Ovary (tissue), 9 donors: ENCODE measurements around the gene EDNRA. TPM values are rescaled to one million over a fixed set of nuclear protein-coding genes. Genes with fewer than 3 reads are reported as not detected.

Experiments
- DNase-seq, 5 donors: peaks; one replicate each; pipeline ENCODE4 v3.0.0-alpha.2; 2019 to 2020
- H3K27ac ChIP-seq, 2 donors: fragments of 200-600 bp; one replicate each; pipeline versions ENCODE4 v1.5.1 to v1.8.0; 2019 to 2022
- H3K27me3 ChIP-seq: fragments of 200-600 bp; one replicate; pipeline ENCODE4 v1.8.0; 2022
- H3K36me3 ChIP-seq: fragments of 200-600 bp; sonication (generic); one replicate; pipeline ENCODE4 v1.5.1; 2019
- H3K4me1 ChIP-seq: one replicate; pipeline ENCODE4 v1.8.1; 2013; ENCODE audit warnings: mild to moderate bottlenecking, moderate library complexity; ENCODE audit not compliant: insufficient read depth
- H3K4me3 ChIP-seq: fragments of 200-600 bp; sonication (generic); one replicate; pipeline ENCODE4 v1.5.1; 2017
- H3K9me3 ChIP-seq, 2 donors: fragments of 200-600 bp in 1 of 2; sonication (generic) in 1 of 2; one replicate each; pipeline versions ENCODE4 v1.5.1 to v1.8.1; 2013 to 2019; ENCODE audit warnings: mild to moderate bottlenecking in 1 of 2, moderate library complexity in 1 of 2
- EP300 ChIP-seq: sonication (generic); formaldehyde crosslinking; IDR thresholded peaks from one replicate; pipeline ENCODE4 v1.6.1; 2017; ENCODE audit warnings: antibody characterized with exemption
- POLR2A ChIP-seq: fragments of 450-650 bp; IDR thresholded peaks from one replicate; pipeline ENCODE4 v1.6.1; 2017; ENCODE audit warnings: antibody characterized with exemption, mild to moderate bottlenecking, moderate library complexity
- WGBS, 3 donors: extraction: QIAGEN DNeasy Blood & Tissue Kit in 1 of 3; methylation state at CpG; one replicate each; pipeline versions ENCODE4 v1.1.5 to v1.1.7; 2013 to 2017; 5-methylcytosine and 5-hydroxymethylcytosine counted together
- intact Hi-C, 4 donors: fragments of 100-400 bp; cut with DNase I; formaldehyde crosslinking; loops; one replicate each; pipeline versions ENCODE4 v1.11.0 to v1.15.1; 2022 to 2023
- polyA plus RNA-seq, 2 donors: library from polyadenylated mRNA; stranded (reverse); fragments of 200-250 nt in 1 of 2; fragments of 350-450 nt in 1 of 2; fragmentation: Illumina TruSeq in 1 of 2; extraction: RNeasy Lipid Tissue Mini Kit (QIAGEN cat#74804) in 1 of 2; gene quantifications; one replicate each; pipeline ENCODE4 v1.2.3, GENCODE V29; 2013 to 2014
- total RNA-seq, 7 donors: library from RNA; depleted of rRNA in 2 of 7; stranded (reverse); fragments of >200 nt in 2 of 7; fragmentation: NEBNext Ultra II Directional in 3 of 7; extraction: Animal tissue kit (Norgen Biotek cat#: 25700) in 3 of 7; gene quantifications; one replicate each; pipeline versions ENCODE4 v1.1.0 to v1.2.4, GENCODE V29; 2016 to 2023
- TF ChIP-seq, protein P1 (sequence below), 3 donors: fragments of 450-650 bp in 2 of 3; fragments of 200-600 bp in 1 of 3; IDR thresholded peaks; one replicate each; pipeline versions ENCODE4 v1.5.1 to v1.8.0; 2016 to 2022; ENCODE audit warnings: antibody characterized with exemption in 3 of 3, mild to moderate bottlenecking in 1 of 3
- donor health status: DM: no; HTN: no; CAD: no; lungs with moderate emphysema.
- donor health status: DM: no; HTN: no; CAD: no.
- donor health status: Bipolar disorder and iron deficiency.
- donor health status: DM: yes; HTN: yes; CAD: no.
- donor health status: DM: no; HTN: no; CAD: no.
- donor health status: DM: yes; HTN: yes; CAD: no.

The EDNRA gene
- total and polyA plus RNA-seq, 9 donors, result 28.4 to 110 (median 61.7) TPM

DNA sequence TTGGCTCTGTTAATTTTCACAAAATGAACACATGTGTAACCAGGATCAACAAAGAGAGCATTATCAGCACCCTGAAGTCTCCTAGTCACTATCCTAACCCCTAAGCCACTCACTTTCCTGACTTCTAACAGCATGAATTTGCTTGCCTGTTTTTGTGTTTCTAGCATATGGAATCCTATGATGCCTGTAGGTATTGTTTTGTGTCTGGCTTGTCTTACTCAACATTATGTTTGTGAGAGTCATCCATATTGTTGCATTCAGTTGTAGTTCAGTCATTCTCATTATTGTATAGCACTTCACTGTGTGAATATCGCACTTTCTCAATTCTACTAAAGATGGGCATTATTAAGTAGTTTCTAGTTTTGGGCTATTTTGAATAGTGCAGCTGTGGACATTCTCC lies 15.6 kb downstream of the EDNRA start:
- intact Hi-C loops, result no loop called here
- H3K4me3 ChIP-seq, result no peak overlapping the region
- no peaks in the 10 kb centered on the region for H3K36me3 ChIP-seq
- 96% methylated on average over 1 of the region's 1 CpG for WGBS, 3 donors
- peaks cover 10% of the 10 kb centered on the region for H3K4me1 ChIP-seq
- TF ChIP-seq, protein P1, sequence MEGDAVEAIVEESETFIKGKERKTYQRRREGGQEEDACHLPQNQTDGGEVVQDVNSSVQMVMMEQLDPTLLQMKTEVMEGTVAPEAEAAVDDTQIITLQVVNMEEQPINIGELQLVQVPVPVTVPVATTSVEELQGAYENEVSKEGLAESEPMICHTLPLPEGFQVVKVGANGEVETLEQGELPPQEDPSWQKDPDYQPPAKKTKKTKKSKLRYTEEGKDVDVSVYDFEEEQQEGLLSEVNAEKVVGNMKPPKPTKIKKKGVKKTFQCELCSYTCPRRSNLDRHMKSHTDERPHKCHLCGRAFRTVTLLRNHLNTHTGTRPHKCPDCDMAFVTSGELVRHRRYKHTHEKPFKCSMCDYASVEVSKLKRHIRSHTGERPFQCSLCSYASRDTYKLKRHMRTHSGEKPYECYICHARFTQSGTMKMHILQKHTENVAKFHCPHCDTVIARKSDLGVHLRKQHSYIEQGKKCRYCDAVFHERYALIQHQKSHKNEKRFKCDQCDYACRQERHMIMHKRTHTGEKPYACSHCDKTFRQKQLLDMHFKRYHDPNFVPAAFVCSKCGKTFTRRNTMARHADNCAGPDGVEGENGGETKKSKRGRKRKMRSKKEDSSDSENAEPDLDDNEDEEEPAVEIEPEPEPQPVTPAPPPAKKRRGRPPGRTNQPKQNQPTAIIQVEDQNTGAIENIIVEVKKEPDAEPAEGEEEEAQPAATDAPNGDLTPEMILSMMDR (IDR thresholded peaks at IDR 0.05), result no peak
- no peak for TF ChIP-seq POLR2A
- no peak for TF ChIP-seq EP300
- no peaks in the 10 kb centered on the region for H3K27me3 ChIP-seq
- DNase-seq, result no peak
- H3K27ac ChIP-seq, result no peak overlapping the region
- H3K9me3 ChIP-seq, result no peaks in the 10 kb centered on the region

DNA sequence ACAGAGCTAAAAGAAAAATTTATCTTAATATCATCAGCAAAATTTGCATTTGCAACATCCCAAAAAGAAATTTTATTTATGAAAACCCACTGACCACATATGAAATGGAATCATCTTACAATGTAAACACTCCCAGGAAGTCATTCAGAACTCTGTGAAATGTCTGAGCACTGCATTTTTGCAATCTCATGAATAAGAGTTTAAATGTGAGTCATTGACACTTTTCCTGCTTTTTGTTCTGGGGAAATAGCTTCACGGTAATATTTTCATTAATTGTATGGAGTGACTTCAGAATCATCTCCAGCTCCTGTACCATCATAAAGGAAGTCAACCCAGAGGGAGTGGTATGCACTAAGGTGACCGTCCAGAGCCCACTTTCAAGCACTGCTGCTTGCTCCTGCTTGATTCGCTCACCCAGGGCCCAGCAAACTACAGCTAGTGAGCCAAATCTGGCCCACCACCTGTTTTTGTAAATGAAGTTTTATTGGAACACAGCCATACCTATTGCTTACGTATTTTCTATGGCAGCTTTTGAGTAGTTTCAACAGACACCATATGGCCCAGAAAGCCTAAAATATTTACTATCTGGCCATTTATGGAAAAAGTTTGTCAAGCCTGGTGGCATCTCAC lies 17.2 kb downstream of the EDNRA start:
- no peaks in the 10 kb centered on the region for H3K27me3 ChIP-seq
- DNase-seq, result no peak
- no peak overlapping the region for H3K27ac ChIP-seq
- H3K9me3 ChIP-seq, result no peaks in the 10 kb centered on the region
- no peaks in the 10 kb centered on the region for H3K36me3 ChIP-seq
- H3K4me1 ChIP-seq, result peaks cover 5% of the 10 kb centered on the region
- WGBS, 3 donors, result 59 to 75% (median 68%) methylated on average over 4 of the region's 4 CpGs
- intact Hi-C loops, result no loop called here
- H3K4me3 ChIP-seq, result no peak overlapping the region
- TF ChIP-seq, protein P1 (IDR thresholded peaks at IDR 0.05), result no peak
- no peak for TF ChIP-seq EP300

DNA sequence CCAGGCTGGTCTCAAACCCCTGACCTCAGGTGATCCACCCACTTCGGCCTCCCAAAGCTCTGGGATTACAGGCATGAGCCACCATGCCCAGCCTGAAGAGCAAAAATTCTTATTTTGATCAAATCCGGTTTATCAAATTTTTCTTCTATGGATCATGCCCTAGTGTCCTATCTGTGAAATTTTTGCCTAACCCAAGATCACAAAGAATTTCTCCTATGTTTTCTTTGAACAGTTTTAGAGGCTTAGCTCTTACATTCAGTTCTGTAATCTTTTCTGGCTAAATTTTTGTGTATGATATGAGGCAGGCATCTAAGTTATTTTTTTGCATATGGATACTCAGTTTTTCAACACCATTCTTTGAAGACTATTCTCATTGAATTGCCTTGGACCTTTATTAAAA lies 27.4 kb downstream of the EDNRA start:
- Histone ChIP-seq H3K9me3 (no peaks in the 10 kb centered on the region), H3K4me1 (no peaks in the 10 kb centered on the region), H3K36me3 (no peaks in the 10 kb centered on the region), H3K4me3 (no peak overlapping the region), H3K27ac (no peak overlapping the region), H3K27me3 (no peaks in the 10 kb centered on the region)
- intact Hi-C loops, result no loop called here
- 94 to 98% (median 95%) methylated on average over 2 of the region's 2 CpGs for WGBS, 3 donors
- DNase-seq, result no peak
- TF ChIP-seq, protein P1 (IDR thresholded peaks at IDR 0.05), result no peak
- TF ChIP-seq EP300 (no peak), POLR2A (no peak)

DNA sequence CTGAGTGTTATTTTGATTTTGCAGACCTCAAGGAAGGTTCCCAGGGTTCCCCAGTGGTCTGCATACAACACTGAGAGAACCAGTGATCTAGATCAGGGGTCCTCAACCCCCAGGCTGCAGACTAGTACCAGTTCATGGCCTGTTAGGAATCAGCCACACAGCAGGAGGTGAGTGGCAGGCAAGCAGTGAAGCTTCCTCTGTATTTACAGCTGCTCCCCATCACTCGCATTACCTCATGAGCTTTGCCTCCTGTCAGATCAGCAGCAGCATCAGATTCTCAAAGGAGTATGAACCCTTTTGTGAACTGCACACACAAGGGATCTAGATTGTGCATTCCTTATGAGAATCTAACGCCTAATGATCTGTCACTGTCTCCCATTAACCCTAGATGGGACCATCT lies 28.5 kb downstream of the EDNRA start:
- WGBS, 3 donors, result 85 to 95% (median 90%) methylated on average over 2 of the region's 2 CpGs

More for the DNA sequence above, 28.5 kb downstream of the EDNRA start:
- no peak overlapping the region for H3K27ac ChIP-seq
- no peaks in the 10 kb centered on the region for H3K9me3 ChIP-seq
- no peaks in the 10 kb centered on the region for H3K27me3 ChIP-seq
- no peaks in the 10 kb centered on the region for H3K4me1 ChIP-seq
- H3K4me3 ChIP-seq, result no peak overlapping the region
- no peaks in the 10 kb centered on the region for H3K36me3 ChIP-seq
- intact Hi-C loops, result no loop called here
- TF ChIP-seq EP300 (no peak), POLR2A (no peak)
- TF ChIP-seq, protein P1 (IDR thresholded peaks at IDR 0.05), result no peak
- DNase-seq, result no peak
